H1 (cell line): ENCODE results near the gene TCP11. TPM values are rescaled to one million over a fixed set of nuclear protein-coding genes. Genes with fewer than 3 reads are reported as not detected.

ENCODE experiments used
- EZH2 ChIP-seq: fragments of 200-600 bp; sonication (generic); IDR thresholded peaks from 2 replicates; pipeline ENCODE4 v1.7.1; 2012; ENCODE audit warnings: low read depth, mild to moderate bottlenecking, moderate library complexity, low read length, inconsistent platforms; ENCODE audit not compliant: severe bottlenecking
- GTF2F1 ChIP-seq: IDR thresholded peaks from 2 replicates; pipeline ENCODE4 v1.6.1; 2012; ENCODE audit warnings: low read depth, low read length, improper control_type of control experiment, borderline replicate concordance
- HDAC2 ChIP-seq, 2 experiments: fragments of 300-600 bp in 1 of 2; sonication (generic) in 1 of 2; IDR thresholded peaks; 2 replicates each; pipeline ENCODE4 v1.6.1; 2011 to 2012; ENCODE audit warnings: low read depth in 2 of 2, low read length in 2 of 2, mild to moderate bottlenecking in 2 of 2, moderate library complexity in 2 of 2, borderline replicate concordance in 1 of 2, inconsistent platforms in 1 of 2
- KDM5A ChIP-seq: fragments of 200-600 bp; IDR thresholded peaks from 2 replicates; pipeline ENCODE4 v1.7.1; 2012; ENCODE audit warnings: mild to moderate bottlenecking, low read length, inconsistent platforms, mixed read lengths
- MAFK ChIP-seq: IDR thresholded peaks from 2 replicates; pipeline ENCODE4 v1.6.1; 2012; ENCODE audit warnings: low read depth, mild to moderate bottlenecking, improper control_type of control experiment, low read length
- NRF1 ChIP-seq: IDR thresholded peaks from 2 replicates; pipeline ENCODE4 v1.6.1; 2011; ENCODE audit warnings: mild to moderate bottlenecking, low read depth, low read length, improper control_type of control experiment
- POLR2AphosphoS5 ChIP-seq: IDR thresholded peaks from 2 replicates; pipeline ENCODE4 v1.6.1; 2011; ENCODE audit warnings: low read depth, low read length
- SIX5 ChIP-seq: IDR thresholded peaks from 2 replicates; pipeline ENCODE4 v1.6.1; 2011; ENCODE audit warnings: mild to moderate bottlenecking, low read depth, low read length
- SRF ChIP-seq: IDR thresholded peaks from 2 replicates; pipeline ENCODE4 v1.6.1; 2011; ENCODE audit warnings: mild to moderate bottlenecking, low read depth, low read length, moderate library complexity
- polyA plus RNA-seq, 7 experiments: library from polyadenylated mRNA; depleted of rRNA in 3 of 7; stranded (reverse) in 5 of 7; unstranded in 2 of 7; fragments of >200 nt in 5 of 7; fragments of 200-250 nt in 2 of 7; gene quantifications; 1 replicate in 5 of 7; 2 replicates in 1 of 7; 4 replicates in 1 of 7; pipeline versions ENCODE4 v1.2.1 to v1.2.3, GENCODE V29; 2011 to 2013; ENCODE audit warnings: missing spikeins in 2 of 7, mixed read lengths in 2 of 7
- total RNA-seq: library from RNA; stranded (reverse); fragmentation: NEBNext Ultra II Directional; extraction: Animal tissue kit (Norgen Biotek cat#: 25700); gene quantifications from 2 replicates; pipeline ENCODE4 v1.2.1, GENCODE V29; 2021
- TF ChIP-seq, protein P1 (sequence below): fragments of 300-600 bp; sonication (generic); IDR thresholded peaks from 2 replicates; pipeline ENCODE4 v1.7.1; 2012; ENCODE audit warnings: low read length, moderate library complexity, mild to moderate bottlenecking, inconsistent platforms; ENCODE audit not compliant: insufficient replicate concordance
- TF ChIP-seq, protein P2 (sequence below): IDR thresholded peaks from 2 replicates; pipeline ENCODE4 v1.6.1; 2012; ENCODE audit warnings: inconsistent platforms

The TCP11 gene
- total and polyA plus RNA-seq, 2 of the 8 experiments (the other 6 are each of a cell fraction or from before 2014, with no cell fraction given) = 0.11 TPM; not detected in 1

DNA sequence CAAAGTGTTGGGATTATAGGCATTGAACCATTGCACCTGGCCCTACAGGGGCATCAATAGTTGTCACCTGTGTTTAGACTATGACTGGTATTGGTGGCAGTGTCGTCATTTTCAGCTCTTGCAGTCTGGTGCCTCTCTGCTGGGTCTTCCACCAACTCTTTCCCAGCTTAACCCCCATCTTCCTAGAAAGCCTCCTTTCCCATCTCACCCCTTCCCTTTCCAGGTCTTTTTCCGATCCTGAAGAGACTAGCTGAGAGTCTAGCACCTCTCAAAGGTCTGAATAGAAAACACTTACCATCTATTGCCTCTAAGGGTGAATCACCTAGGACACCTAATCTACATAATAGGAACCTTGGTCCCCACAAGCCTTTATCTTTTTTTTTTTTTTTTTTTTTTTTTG, 71.0 kb downstream of the TCP11 start (continued):
- TF ChIP-seq, protein P1, sequence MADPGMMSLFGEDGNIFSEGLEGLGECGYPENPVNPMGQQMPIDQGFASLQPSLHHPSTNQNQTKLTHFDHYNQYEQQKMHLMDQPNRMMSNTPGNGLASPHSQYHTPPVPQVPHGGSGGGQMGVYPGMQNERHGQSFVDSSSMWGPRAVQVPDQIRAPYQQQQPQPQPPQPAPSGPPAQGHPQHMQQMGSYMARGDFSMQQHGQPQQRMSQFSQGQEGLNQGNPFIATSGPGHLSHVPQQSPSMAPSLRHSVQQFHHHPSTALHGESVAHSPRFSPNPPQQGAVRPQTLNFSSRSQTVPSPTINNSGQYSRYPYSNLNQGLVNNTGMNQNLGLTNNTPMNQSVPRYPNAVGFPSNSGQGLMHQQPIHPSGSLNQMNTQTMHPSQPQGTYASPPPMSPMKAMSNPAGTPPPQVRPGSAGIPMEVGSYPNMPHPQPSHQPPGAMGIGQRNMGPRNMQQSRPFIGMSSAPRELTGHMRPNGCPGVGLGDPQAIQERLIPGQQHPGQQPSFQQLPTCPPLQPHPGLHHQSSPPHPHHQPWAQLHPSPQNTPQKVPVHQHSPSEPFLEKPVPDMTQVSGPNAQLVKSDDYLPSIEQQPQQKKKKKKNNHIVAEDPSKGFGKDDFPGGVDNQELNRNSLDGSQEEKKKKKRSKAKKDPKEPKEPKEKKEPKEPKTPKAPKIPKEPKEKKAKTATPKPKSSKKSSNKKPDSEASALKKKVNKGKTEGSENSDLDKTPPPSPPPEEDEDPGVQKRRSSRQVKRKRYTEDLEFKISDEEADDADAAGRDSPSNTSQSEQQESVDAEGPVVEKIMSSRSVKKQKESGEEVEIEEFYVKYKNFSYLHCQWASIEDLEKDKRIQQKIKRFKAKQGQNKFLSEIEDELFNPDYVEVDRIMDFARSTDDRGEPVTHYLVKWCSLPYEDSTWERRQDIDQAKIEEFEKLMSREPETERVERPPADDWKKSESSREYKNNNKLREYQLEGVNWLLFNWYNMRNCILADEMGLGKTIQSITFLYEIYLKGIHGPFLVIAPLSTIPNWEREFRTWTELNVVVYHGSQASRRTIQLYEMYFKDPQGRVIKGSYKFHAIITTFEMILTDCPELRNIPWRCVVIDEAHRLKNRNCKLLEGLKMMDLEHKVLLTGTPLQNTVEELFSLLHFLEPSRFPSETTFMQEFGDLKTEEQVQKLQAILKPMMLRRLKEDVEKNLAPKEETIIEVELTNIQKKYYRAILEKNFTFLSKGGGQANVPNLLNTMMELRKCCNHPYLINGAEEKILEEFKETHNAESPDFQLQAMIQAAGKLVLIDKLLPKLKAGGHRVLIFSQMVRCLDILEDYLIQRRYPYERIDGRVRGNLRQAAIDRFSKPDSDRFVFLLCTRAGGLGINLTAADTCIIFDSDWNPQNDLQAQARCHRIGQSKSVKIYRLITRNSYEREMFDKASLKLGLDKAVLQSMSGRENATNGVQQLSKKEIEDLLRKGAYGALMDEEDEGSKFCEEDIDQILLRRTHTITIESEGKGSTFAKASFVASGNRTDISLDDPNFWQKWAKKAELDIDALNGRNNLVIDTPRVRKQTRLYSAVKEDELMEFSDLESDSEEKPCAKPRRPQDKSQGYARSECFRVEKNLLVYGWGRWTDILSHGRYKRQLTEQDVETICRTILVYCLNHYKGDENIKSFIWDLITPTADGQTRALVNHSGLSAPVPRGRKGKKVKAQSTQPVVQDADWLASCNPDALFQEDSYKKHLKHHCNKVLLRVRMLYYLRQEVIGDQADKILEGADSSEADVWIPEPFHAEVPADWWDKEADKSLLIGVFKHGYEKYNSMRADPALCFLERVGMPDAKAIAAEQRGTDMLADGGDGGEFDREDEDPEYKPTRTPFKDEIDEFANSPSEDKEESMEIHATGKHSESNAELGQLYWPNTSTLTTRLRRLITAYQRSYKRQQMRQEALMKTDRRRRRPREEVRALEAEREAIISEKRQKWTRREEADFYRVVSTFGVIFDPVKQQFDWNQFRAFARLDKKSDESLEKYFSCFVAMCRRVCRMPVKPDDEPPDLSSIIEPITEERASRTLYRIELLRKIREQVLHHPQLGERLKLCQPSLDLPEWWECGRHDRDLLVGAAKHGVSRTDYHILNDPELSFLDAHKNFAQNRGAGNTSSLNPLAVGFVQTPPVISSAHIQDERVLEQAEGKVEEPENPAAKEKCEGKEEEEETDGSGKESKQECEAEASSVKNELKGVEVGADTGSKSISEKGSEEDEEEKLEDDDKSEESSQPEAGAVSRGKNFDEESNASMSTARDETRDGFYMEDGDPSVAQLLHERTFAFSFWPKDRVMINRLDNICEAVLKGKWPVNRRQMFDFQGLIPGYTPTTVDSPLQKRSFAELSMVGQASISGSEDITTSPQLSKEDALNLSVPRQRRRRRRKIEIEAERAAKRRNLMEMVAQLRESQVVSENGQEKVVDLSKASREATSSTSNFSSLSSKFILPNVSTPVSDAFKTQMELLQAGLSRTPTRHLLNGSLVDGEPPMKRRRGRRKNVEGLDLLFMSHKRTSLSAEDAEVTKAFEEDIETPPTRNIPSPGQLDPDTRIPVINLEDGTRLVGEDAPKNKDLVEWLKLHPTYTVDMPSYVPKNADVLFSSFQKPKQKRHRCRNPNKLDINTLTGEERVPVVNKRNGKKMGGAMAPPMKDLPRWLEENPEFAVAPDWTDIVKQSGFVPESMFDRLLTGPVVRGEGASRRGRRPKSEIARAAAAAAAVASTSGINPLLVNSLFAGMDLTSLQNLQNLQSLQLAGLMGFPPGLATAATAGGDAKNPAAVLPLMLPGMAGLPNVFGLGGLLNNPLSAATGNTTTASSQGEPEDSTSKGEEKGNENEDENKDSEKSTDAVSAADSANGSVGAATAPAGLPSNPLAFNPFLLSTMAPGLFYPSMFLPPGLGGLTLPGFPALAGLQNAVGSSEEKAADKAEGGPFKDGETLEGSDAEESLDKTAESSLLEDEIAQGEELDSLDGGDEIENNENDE = no peak
- no peak for TF ChIP-seq HDAC2 (IDR thresholded peaks at IDR 0.05; ENCODE audit: borderline replicate concordance in 1 of 2, low read depth in 2 of 2, low read length in 2 of 2)
- TF ChIP-seq, protein P2, sequence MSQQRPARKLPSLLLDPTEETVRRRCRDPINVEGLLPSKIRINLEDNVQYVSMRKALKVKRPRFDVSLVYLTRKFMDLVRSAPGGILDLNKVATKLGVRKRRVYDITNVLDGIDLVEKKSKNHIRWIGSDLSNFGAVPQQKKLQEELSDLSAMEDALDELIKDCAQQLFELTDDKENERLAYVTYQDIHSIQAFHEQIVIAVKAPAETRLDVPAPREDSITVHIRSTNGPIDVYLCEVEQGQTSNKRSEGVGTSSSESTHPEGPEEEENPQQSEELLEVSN = no peak
- TF ChIP-seq EZH2 = no peak
- no peak for TF ChIP-seq SIX5
- no peak for TF ChIP-seq POLR2AphosphoS5
- TF ChIP-seq SRF = no peak
- no peak for TF ChIP-seq MAFK
- no peak for TF ChIP-seq GTF2F1
- TF ChIP-seq KDM5A = no peak
- TF ChIP-seq NRF1 = no peak
